Lung (tissue), 12 donors: ENCODE measurements around the gene TACSTD2. TPM values are rescaled to one million over a fixed set of nuclear protein-coding genes. Genes with fewer than 3 reads are reported as not detected.
A peak's percentile ranks its signal among the peaks of the same experiment; 100 is the strongest.
"Not testable (repeated sequence)": the region's sequence is repeated elsewhere in the genome, so short reads cannot be mapped to it uniquely, and the experiment has no call there.

Experiments
- ATAC-seq: fragments of 200-7000 bp; cut with Tn5 transposase; one replicate; pipeline ENCODE4 v1.9.1; 2020; ENCODE audit warnings: moderate number of reproducible peaks; ENCODE audit not compliant: insufficient read depth, low FRiP score
- DNase-seq, 3 donors: peaks; one replicate each; pipeline ENCODE4 v3.0.0-alpha.2; 2013 to 2017
- H3K27ac ChIP-seq, 2 donors: one replicate each; pipeline ENCODE4 v1.5.1; 2013; ENCODE audit warnings: mild to moderate bottlenecking in 2 of 2, moderate library complexity in 2 of 2, control low read depth in 1 of 2, inconsistent platforms in 1 of 2, low read depth in 1 of 2, low read length in 1 of 2
- H3K27me3 ChIP-seq, 3 donors: one replicate each; pipeline ENCODE4 v1.5.1; 2013; ENCODE audit warnings: low read length in 2 of 3; ENCODE audit not compliant: control insufficient read depth in 3 of 3, insufficient read depth in 3 of 3
- H3K36me3 ChIP-seq, 4 donors: one replicate each; pipeline ENCODE4 v1.5.1; 2013; ENCODE audit warnings: low read length in 4 of 4, mild to moderate bottlenecking in 1 of 4, moderate library complexity in 1 of 4; ENCODE audit not compliant: control insufficient read depth in 4 of 4, insufficient read depth in 4 of 4
- H3K4me1 ChIP-seq, 5 donors: one replicate each; pipeline ENCODE4 v1.5.1; 2013; ENCODE audit warnings: low read length in 5 of 5, mild to moderate bottlenecking in 2 of 5, moderate library complexity in 1 of 5; ENCODE audit not compliant: control insufficient read depth in 5 of 5, insufficient read depth in 5 of 5
- H3K4me3 ChIP-seq: one replicate; pipeline ENCODE4 v1.5.1; 2013; ENCODE audit warnings: mild to moderate bottlenecking, control low read depth, moderate library complexity
- H3K9ac ChIP-seq, 2 donors: one replicate each; pipeline ENCODE4 v1.5.1; 2013; ENCODE audit warnings: low read length in 2 of 2, control low read depth in 1 of 2; ENCODE audit not compliant: insufficient read depth in 1 of 2
- H3K9me3 ChIP-seq, 4 donors: one replicate each; pipeline ENCODE4 v1.5.1; 2013; ENCODE audit warnings: low read length in 3 of 4, mild to moderate bottlenecking in 1 of 4, moderate library complexity in 1 of 4; ENCODE audit not compliant: control insufficient read depth in 4 of 4, insufficient read depth in 3 of 4
- CTCF ChIP-seq: IDR thresholded peaks from 2 replicates; pipeline ENCODE4 v1.5.1; 2012; ENCODE audit warnings: mild to moderate bottlenecking; ENCODE audit errors: control extremely low read depth, extremely low read depth
- WGBS, 2 donors: extraction: QIAGEN DNeasy Blood & Tissue Kit; methylation state at CpG; one replicate each; pipeline ENCODE4 v1.1.7; 2013; 5-methylcytosine and 5-hydroxymethylcytosine counted together
- polyA plus RNA-seq, 2 donors: library from polyadenylated mRNA; stranded (reverse); fragments of 200-250 nt; gene quantifications; one replicate each; pipeline ENCODE4 v1.2.1, GENCODE V29; 2013
- total RNA-seq, 2 donors: library from RNA; depleted of rRNA in 1 of 2; stranded (reverse); fragments of >200 nt in 1 of 2; gene quantifications; one replicate each; pipeline ENCODE4 v1.2.1, GENCODE V29; 2014 to 2021
- donor health status: control.
- donor health status: control.
- donor health status: Bipolar disorder and iron deficiency.
- donor health status: healthy.
- donor health status: DM: yes; HTN: yes; CAD: no.

Gene TACSTD2
- total and polyA plus RNA-seq, 4 donors = 55.5 to 204 (median 163) TPM

DNA sequence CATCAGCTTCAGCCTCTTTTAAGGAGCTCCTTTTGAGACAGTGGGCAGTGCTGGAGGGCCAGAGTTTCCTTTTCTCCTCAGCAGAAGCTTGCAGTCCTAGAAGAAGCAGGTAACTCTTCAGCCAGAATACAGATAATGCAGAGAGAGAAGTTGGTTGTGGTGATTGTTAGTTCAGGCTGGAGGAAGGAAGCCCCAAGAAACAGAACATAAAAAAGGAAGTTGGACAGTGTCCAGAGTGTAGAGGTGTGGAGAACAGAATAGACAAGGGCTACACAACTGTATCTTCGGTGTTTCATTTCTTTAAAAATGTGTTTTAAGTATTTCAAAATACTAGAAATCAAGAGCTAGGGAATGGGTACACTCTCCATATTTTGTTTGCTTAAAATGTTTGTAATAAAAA, 6.4 kb upstream of the TACSTD2 start:
- 8 to 10% methylated on average over 1 of the region's 1 CpG for WGBS, 2 donors
- H3K27ac ChIP-seq = peak overlapping the region in 1 of 2 donors; percentile 61
- H3K27me3 ChIP-seq = no peaks in the 10 kb centered on the region
- H3K9me3 ChIP-seq = peaks cover 0 to 2% (median 0%) of the 10 kb centered on the region in 4 donors
- peaks cover 0 to 33% (median 19%) of the 10 kb centered on the region in 5 donors for H3K4me1 ChIP-seq
- ATAC-seq (no peak), DNase-seq (no peak)
- no peak for TF ChIP-seq CTCF
- H3K9ac ChIP-seq = no peak overlapping the region
- no peaks in the 10 kb centered on the region for H3K36me3 ChIP-seq
- no peak overlapping the region for H3K4me3 ChIP-seq

DNA sequence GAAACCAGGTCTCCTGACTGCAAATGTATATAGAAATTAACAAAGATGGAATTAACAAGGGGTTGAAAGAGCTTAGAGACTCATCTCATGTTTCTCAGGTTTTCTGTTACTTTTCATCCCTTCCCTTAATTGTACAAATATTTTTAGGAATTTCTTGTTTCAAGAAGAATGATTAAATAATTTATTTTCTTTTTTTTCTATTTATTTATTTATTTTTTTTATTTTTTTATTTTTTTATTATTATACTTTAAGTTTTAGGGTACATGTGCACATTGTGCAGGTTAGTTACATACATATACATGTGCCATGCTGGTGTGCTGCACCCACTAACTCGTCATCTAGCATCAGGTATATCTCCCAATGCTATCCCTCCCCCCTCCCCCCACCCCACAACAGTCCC, 5.1 kb upstream of the TACSTD2 start:
- H3K36me3 ChIP-seq, DNase-seq, H3K9ac ChIP-seq, ATAC-seq, H3K9me3 ChIP-seq, H3K4me3 ChIP-seq, H3K27me3 ChIP-seq, H3K27ac ChIP-seq: not testable (repeated sequence)
- WGBS, 2 donors = 83 to 88% methylated on average over 1 of the region's 1 CpG
- H3K4me1 ChIP-seq = peaks cover 0 to 40% (median 28%) of the 10 kb centered on the region in 5 donors

GRCh38 chr1:58581641-58582040, 4.6 kb upstream of the TACSTD2 start:
- Histone ChIP-seq H3K9me3 (peaks cover 0 to 2% (median 0%) of the 10 kb centered on the region in 4 donors), H3K9ac (no peak overlapping the region), H3K27ac (no peak overlapping the region), H3K36me3 (no peaks in the 10 kb centered on the region), H3K27me3 (peaks cover 0 to 8% (median 1%) of the 10 kb centered on the region in 3 donors), H3K4me3 (no peak overlapping the region), H3K4me1 (peaks cover 0 to 41% (median 28%) of the 10 kb centered on the region in 5 donors)
- WGBS, 2 donors = 75 to 87% methylated on average over 2 of the region's 2 CpGs
- ATAC-seq (no peak), DNase-seq (no peak)
- TF ChIP-seq CTCF = no peak

GRCh38 chr1:58580186-58580585, 3.1 kb upstream of the TACSTD2 start:
- WGBS, 2 donors = 8 to 26% methylated on average over 1 of the region's 1 CpG
- no peak overlapping the region for H3K27ac ChIP-seq
- TF ChIP-seq CTCF = no peak
- DNase-seq (peak in 2 of 3 donors; percentile 75 to 78), ATAC-seq (no peak)
- H3K4me1 ChIP-seq = peaks cover 0 to 36% (median 19%) of the 10 kb centered on the region in 5 donors
- no peak overlapping the region for H3K4me3 ChIP-seq
- no peaks in the 10 kb centered on the region for H3K36me3 ChIP-seq
- peaks cover 0 to 21% (median 15%) of the 10 kb centered on the region in 3 donors for H3K27me3 ChIP-seq
- no peak overlapping the region for H3K9ac ChIP-seq
- peaks cover 0 to 2% (median 0%) of the 10 kb centered on the region in 4 donors for H3K9me3 ChIP-seq
